Right renal cortex interstitium (tissue), 3 donors: ENCODE data around the gene ARL5C. TPM values are rescaled to one million over a fixed set of nuclear protein-coding genes. Genes with fewer than 3 reads are reported as not detected.
"Not testable (repeated sequence)": the region's sequence is repeated elsewhere in the genome, so short reads cannot be mapped to it uniquely, and the experiment has no call there.

Source experiments
- DNase-seq, 3 donors: peaks; one replicate each; pipeline ENCODE4 v3.0.0-alpha.2; 2013; ENCODE audit warnings: low read depth in 3 of 3, low spot score in 2 of 3
- polyA plus RNA-seq, 3 donors: library from polyadenylated mRNA; unstranded; fragments of 120-200 nt; gene quantifications; one replicate each; pipeline ENCODE4 v1.2.1, GENCODE V29; 2013; ENCODE audit not compliant: insufficient read length in 3 of 3

The ARL5C gene
- polyA plus RNA-seq, 3 donors: 0.14 TPM; not detected in 2

- no peak for DNase-seq
Observed at GRCh38 chr17:39143552-39144093, 22.3 kb downstream of the ARL5C start.

- DNase-seq: no peak
Observed at GRCh38 chr17:39141915-39142664, 23.9 kb downstream of the ARL5C start.

GRCh38 chr17:39141294-39141693 lies 24.7 kb downstream of the ARL5C start:
- no peak for DNase-seq

DNA sequence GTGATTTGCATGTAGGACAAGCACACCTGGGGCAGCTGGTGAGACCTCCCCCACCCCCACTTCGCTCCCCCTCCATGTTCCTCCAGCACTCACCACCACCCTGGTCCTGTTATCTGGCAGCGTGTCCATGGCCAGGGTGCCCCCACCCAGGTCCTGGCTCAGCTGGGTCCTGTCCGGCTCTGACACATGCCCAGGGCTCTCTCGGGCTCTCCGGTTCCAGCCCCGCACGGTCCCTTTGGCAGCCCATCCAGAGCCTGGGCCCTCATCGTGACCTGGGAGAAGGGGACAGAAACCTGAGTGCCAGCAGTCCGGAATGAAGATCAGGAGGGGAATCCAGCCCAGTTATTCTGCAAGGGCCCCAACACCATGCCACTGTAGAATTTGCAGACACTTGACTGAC lies 26.4 kb downstream of the ARL5C start:
- DNase-seq: no peak

GRCh38 chr17:39139161-39139511 lies 26.8 kb downstream of the ARL5C start:
- DNase-seq: no peak

DNA sequence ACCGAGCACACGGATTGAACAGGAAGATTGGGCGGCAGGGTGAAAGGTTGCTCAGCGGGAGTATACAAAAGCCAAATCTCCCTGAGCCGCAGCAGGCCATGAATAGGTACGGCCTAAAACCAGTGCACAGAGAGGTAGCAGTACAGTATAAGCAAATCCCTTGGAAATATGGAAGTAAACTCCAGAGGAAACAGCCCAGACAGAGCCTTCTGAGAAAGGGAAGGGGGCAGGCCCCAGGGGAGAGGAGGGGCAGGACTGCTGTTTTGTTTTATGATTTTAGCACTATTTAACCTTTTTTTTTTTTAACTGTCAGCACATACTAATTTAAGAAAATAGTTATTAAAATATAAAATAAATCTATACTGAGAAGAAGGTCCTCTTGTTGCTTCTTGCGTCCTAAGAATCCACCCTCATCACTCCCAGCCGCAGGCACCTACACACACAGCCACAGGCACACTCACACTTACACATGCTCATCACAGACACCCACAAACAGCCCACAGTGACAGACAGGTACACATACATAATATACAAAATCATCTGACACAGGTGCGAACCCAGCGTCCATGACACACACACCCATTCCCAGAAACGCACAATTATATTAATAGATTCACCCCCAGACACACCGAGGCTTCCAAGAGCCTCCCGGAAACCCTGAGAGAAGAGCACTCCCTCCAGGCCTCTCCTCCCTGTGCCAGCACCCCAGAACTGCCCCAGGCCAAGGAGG lies 27.4 kb downstream of the ARL5C start:
- DNase-seq: no peak

DNA sequence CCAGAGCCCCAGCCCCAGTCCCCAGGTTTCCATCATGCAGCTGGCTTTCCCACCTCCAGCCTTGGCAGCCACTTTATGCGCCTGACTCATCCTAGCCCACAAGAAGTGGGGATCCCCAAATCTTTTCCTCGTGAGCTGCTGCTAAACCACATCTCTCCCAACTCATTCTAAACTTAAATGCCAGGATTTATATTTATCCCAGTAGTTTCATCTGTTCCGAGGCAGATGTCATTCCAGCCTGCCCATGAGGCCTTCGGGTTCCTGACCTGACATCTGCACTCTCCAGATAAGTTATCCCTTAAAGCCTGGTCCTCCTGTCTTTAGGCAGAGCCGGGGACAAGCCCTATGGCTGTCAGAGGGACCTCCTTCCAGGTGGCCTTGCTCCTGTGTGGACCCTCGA lies 31.1 kb downstream of the ARL5C start:
- no peak for DNase-seq

- DNase-seq: no peak
Observed at GRCh38 chr17:39132192-39132610, 33.8 kb downstream of the ARL5C start.

DNA sequence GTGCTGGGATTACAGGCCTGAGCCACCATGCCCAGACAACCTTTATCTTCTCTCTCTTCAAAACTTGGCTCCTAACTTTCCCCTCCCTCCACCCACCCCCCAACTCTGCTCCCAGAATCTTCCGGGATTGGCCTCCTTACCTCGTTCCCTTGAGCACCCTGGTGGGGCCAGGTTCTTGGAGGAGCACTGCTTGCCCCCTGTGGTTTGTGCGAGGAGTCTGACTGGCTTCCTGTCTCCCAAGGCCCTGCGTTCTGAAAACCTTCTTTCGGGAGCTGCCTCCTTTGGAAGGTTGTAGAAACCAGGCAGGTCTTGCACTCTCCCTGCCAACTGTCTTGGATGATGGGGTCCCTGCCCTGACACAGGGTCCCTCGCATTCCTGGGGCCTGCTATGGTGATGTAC lies 34.3 kb downstream of the ARL5C start:
- DNase-seq: no peak

GRCh38 chr17:39130205-39130604 lies 35.8 kb downstream of the ARL5C start:
- DNase-seq: no peak

GRCh38 chr17:39129544-39129943 lies 36.4 kb downstream of the ARL5C start:
- DNase-seq: not testable (repeated sequence)

DNA sequence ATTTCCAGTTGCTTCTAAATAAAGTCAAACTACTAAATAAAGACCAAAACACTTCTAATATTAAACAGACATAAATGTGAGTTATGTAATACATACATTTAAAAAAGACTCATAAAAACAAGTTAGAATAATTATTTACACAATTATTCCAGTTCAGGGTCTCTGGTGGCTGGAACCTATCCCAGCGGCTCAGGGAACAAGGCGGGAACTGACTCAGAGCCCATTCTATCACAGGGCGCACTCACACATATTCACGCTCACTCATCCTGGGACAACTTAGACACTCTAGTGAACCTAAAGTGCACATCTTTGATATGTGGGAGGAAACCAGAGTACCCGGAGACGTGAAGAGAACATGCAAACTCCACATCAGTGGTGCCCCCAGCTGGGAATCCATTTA lies 39.5 kb downstream of the ARL5C start:
- no peak for DNase-seq

- DNase-seq: no peak
Observed at GRCh38 chr17:39125143-39125875, 40.7 kb downstream of the ARL5C start.

DNA sequence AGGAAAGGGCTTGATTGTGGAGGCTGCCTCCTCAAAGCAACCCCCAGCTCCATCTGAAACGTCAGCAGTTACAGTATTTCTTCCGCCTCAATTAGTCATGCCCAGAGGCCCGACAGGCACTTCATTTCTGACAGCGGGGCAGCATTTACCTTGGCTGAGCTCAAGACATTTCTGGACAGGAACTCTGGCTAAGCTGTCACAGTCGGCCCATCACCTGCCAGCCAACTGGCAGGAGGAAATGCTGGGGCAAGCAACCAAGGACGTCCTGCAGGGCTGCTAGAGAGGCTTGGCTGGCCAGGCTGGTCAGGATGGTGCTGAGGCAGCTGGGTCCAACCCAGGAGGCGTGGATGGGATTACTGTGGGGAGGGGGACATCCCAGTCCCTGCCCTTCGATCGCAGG lies 42.3 kb downstream of the ARL5C start:
- DNase-seq: no peak

DNA sequence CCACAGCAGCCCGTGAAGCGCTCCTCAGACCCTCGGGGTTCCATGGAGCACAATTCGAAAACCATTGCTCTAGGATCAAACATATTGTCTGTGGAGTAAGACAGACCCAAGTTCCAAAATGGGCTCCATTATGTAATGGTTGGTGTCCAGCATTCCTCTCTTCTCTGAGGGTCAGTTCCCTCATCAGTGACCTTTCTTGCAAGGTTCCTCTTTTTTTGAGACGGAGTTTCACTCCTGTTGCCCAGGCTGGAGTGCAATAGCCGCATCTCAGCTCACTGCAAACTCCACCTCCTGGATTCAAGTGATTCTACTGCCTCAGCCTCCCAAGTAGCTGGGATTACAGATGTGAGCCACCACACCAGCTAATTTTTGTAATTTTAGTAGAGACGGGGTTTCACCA lies 43.0 kb downstream of the ARL5C start:
- no peak for DNase-seq

- DNase-seq: not testable (repeated sequence)
Observed at GRCh38 chr17:39121919-39122318, 44.0 kb downstream of the ARL5C start.

DNA sequence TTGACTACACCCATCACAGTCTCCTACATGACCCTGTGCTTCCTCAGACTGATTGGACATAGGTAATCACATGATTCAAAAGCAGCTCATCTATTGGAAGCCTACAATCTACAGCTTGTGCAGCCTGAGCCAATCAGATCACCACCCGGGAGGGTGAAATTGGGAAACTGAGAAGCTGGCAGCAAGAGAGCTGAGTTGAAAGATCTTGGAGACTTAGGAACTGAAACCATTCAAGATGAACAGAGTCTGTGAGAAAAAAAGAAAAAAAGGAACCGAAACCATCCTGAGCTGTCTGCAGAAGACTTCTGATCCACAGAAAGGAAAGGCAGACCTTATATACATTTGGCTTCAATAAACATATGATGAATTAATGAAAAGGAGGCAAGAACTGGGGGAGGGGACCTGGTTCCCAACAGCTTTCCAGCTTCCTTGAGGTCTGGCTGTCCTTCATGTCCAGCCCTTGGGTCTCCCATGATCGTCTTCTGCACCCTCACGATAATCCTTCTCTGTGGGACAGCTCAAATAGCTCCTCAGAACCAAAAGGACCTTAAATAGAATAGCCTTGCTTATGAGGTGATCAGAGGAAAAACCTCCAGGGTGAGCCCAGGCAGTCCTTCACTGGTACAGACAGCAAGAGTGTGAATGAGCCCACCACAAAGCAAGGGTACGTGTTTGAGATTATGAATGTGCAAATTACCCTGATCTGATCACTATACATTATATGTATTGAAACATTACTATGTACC lies 47.1 kb downstream of the ARL5C start:
- DNase-seq: no peak

GRCh38 chr17:39116224-39116623 lies 49.7 kb downstream of the ARL5C start:
- DNase-seq: no peak

GRCh38 chr17:39115135-39115534 lies 50.8 kb downstream of the ARL5C start:
- no peak for DNase-seq

DNA sequence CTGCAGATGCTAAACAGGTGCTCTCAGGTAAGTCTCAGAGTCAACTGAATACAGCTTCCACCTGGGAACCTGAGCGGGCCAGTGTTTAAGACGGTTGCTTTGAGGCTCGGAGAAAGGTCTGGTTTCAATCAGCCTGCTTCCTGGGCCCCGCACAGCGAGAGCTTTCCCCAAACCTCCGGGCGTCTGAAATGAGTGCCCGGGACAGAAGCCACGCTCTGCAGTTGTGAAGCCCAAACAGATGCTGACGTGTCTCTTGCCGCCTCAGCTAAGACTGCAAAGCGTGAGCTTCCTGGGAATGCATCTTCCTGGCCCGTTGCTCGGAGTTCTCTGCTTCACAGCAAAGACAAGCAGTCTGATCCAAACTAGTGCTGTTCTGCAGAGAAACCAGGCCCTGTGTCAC lies 51.2 kb downstream of the ARL5C start:
- no peak for DNase-seq

- no peak for DNase-seq
Observed at GRCh38 chr17:39113871-39114270, 52.1 kb downstream of the ARL5C start.
